ENCODE results near the gene IFRD2.
A peak's percentile ranks its signal among the peaks of the same experiment; 100 is the strongest.

Gene IFRD2

DNA sequence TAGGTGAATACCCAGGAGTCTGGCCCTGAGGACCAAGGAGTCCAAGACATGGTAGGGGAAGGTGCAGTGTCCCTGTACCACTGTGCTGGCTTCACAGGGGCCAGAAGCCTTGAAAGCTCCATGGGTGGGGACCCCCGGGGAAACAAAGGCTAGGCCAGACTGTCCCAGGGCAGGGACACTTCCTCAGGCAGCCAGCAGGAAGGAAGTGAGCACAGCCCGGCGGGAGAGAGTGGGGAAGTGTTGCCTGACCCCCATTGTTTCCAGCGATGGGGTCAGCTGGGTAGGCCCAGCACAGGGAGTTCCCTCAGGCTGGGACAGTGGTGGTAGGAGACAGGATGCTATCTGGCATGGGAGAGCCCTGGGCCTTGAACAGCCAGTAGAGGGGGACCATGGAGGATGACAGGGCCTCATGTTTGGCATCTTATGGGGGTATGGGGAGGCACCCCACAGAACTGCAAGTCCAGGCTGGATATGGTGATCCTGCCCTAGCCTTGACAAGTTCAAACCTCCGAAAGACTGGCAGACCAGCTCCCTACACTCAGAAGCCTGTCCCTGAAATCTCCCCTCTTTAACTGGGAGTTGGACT is 31.5 kb upstream of the IFRD2 start:
- DNase-seq (ENCODE audit: low read depth): no peak
- no peak overlapping the region for H3K4me3 ChIP-seq (ENCODE audit: low read depth, low read length)
- TF ChIP-seq, protein P1, sequence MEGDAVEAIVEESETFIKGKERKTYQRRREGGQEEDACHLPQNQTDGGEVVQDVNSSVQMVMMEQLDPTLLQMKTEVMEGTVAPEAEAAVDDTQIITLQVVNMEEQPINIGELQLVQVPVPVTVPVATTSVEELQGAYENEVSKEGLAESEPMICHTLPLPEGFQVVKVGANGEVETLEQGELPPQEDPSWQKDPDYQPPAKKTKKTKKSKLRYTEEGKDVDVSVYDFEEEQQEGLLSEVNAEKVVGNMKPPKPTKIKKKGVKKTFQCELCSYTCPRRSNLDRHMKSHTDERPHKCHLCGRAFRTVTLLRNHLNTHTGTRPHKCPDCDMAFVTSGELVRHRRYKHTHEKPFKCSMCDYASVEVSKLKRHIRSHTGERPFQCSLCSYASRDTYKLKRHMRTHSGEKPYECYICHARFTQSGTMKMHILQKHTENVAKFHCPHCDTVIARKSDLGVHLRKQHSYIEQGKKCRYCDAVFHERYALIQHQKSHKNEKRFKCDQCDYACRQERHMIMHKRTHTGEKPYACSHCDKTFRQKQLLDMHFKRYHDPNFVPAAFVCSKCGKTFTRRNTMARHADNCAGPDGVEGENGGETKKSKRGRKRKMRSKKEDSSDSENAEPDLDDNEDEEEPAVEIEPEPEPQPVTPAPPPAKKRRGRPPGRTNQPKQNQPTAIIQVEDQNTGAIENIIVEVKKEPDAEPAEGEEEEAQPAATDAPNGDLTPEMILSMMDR (conservative IDR thresholded peaks at IDR 0.05; ENCODE audit: low read depth, low read length): no peak

DNA sequence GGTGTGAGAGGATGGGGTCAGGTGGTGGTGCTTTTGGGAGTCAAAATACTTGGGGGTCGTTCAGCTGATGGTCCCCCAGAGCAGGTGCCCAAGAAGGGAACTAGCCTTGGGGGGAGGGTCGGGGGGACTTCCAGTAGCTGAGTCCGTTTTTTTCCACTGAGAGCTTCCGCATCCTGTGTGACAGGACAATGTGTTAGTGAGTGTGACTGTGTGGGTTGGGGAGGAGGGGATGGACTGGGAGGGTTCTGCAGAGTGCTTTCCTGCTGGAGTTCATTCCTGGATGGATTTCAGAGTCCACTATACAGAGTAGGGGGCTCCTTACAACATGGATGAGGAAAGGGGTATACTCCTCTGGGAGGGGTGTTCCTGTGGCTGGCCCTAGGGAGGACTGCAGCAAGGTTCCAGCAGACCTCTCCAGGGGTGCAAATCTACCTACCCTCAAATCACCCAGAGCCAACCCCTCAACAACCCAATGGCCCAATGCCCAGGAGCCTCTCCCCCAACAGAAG is 30.9 kb upstream of the IFRD2 start:
- TF ChIP-seq, protein P1 (conservative IDR thresholded peaks at IDR 0.05; ENCODE audit: low read depth, low read length): no peak
- no peak for DNase-seq (ENCODE audit: low read depth)
- H3K4me3 ChIP-seq (ENCODE audit: low read depth, low read length): no peak overlapping the region

DNA sequence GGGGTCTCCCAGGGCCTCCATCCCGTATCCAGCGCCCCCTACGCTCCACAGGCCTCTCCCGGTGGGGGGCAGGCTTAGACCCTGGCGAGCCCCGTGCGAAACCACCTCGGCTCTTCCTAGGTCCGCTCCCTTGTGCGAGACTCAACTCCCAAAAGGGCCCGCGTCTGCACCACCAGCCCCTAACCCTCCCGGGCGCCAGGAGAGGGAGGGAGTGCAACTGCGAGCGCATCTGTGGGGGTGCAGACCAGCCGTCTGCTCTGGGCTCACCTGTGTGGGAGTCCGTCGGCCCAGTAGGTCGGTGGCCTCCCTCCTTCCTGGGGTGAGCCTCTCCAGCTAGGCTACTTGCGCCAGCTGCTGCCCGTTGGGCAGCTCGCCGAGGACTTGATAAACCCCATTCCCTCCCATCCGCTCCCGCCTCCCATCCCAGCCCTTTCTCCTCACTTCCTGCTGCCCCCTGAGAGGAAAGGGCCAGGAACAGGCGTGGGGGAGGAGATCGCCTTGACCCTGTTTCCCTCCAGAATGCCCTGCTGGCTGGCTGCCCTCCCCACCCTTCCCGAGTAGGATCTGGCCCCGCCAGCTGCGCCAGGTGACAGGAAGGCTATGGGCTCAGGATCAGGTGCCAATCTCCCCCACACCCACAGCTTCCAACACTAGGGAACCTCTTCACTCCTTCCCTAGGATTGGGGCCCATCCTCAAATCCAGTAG is 30.3 kb upstream of the IFRD2 start, which contains the start of gene HYAL2:
TSS of gene HYAL2 (minus strand) at position 360 of the 706 bp plus-strand sequence. CDS start 2,256 bp downstream, outside the sequence.
- no peak for DNase-seq (ENCODE audit: low read depth)
- TF ChIP-seq, protein P1 (conservative IDR thresholded peaks at IDR 0.05; ENCODE audit: low read depth, low read length): no peak
- H3K4me3 ChIP-seq (ENCODE audit: low read depth, low read length): peak within 1 kb of the TSS; percentile 76

DNA sequence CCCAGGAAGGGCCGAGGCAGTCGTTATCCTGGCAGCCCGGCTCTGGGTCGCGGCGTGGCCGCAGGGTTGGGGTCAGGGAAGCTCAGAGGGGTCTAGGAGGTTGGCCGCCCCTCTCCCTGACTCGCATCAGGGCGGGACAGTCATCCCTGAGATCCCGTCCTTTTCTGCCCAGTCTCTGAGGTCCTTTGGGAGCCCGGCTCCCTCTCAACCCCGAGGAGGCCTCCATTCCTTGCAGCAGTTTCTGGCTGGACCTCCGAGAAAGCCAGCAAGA is 29.8 kb upstream of the IFRD2 start:
- peak overlapping the region; percentile 76 for H3K4me3 ChIP-seq (ENCODE audit: low read depth, low read length)
- no peak for DNase-seq (ENCODE audit: low read depth)
- TF ChIP-seq, protein P1 (conservative IDR thresholded peaks at IDR 0.05; ENCODE audit: low read depth, low read length): no peak

DNA sequence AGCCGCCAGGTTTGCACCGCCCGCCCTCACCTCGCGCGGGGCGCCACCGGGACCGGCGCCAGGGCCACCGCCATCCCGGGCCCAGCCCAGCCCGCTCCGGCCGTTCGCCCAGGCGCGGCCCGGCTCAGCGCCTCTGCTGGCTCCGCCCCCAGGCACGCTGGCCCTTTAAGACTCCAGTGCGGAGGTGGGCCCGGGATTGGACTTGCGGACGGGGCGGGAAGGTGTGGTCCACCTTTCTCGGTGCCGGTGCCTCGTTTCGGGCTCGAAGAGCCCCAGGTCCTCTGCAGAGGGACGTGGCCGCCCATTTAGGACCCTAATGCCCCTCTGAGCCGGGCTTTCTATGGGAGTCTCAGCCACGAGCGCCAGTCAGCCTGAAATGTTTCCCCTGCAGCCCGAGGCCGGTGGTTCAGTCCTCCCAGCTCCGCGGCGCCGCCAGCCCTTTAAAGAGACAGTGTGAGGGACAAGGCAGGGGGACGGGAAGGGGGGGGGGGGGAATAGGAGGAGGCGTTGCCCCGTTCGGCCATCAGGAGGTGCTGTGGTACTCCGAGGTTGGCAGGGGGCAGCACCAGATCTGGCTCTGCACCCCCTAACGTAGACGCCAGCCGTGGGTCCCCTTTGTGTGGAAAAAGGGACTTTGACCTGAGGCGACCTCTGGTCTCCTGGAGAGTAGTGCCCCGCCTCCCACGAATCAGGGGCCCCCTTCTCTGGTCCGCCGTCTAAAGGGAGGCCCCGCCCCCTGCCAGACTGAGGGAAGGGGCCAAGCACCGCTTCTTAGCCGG is 29.3 kb upstream of the IFRD2 start:
- peak; percentile 92 for DNase-seq (ENCODE audit: low read depth)
- TF ChIP-seq, protein P1 (conservative IDR thresholded peaks at IDR 0.05; ENCODE audit: low read depth, low read length): peak; percentile 55
- H3K4me3 ChIP-seq (ENCODE audit: low read depth, low read length): peak overlapping the region; percentile 76

DNA sequence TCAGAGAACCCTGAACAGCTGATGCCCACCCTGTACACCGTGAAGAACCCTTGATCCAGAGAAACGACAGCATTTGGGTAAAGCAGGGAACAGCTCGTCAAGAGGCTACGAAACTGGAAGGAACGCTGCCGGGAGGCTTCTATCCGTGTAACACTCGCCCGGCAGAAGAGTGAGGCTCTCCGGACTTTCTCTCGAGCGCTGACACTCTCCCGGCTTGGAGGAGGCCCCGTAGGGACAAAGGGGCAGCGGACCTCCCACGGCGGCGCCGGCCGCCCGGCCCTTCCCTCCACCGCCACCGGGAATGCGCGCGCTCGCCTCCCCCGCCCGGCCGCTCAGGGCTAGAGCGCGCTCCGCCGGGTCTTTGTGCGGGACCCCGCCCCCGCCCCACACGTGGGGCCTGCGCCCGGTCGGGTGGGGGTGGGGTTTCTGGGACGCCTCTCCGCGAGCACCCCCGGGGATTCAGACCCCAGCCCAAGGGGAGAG is 28.7 kb upstream of the IFRD2 start:
- DNase-seq (ENCODE audit: low read depth): peak; percentile 62
- TF ChIP-seq, protein P1 (conservative IDR thresholded peaks at IDR 0.05; ENCODE audit: low read depth, low read length): no peak
- H3K4me3 ChIP-seq (ENCODE audit: low read depth, low read length): peak overlapping the region; percentile 76
